HEK293 (cell line): ENCODE data around the gene TTC34.

ENCODE experiments used
- CTCF ChIP-seq: fragments of 450-650 bp; formaldehyde crosslinking; IDR thresholded peaks from 2 replicates; pipeline ENCODE4 v1.5.1; 2016; ENCODE audit warnings: missing biosample characterization, missing genetic modification characterization
- HOXD13 ChIP-seq: sonication (generic); formaldehyde crosslinking; IDR thresholded peaks from 2 replicates; pipeline ENCODE4 v1.8.0; 2022; ENCODE audit warnings: missing genetic modification reagents, borderline replicate concordance
- MEIS1 ChIP-seq: sonication (generic); formaldehyde crosslinking; IDR thresholded peaks from 2 replicates; pipeline ENCODE4 v1.8.1; 2022; ENCODE audit warnings: missing genetic modification reagents, mild to moderate bottlenecking, borderline replicate concordance
- REST ChIP-seq: fragments of 450-650 bp; formaldehyde crosslinking; IDR thresholded peaks from 2 replicates; pipeline ENCODE4 v1.5.1; 2016; ENCODE audit warnings: missing biosample characterization, missing genetic modification characterization
- SETDB1 ChIP-seq: IDR thresholded peaks from one replicate; pipeline ENCODE4 v1.6.1; 2017; ENCODE audit warnings: mild to moderate bottlenecking, low read length, moderate library complexity, mixed read lengths; ENCODE audit not compliant: insufficient read length
- YY1 ChIP-seq: fragments of 450-650 bp; formaldehyde crosslinking; IDR thresholded peaks from 2 replicates; pipeline ENCODE4 v1.5.1; 2018; ENCODE audit warnings: missing biosample characterization, missing genetic modification characterization
- ZNF114 ChIP-seq: fragments of 450-650 bp; formaldehyde crosslinking; IDR thresholded peaks from 2 replicates; pipeline ENCODE4 v1.5.0; 2017; ENCODE audit warnings: missing biosample characterization, missing genetic modification characterization
- ZNF248 ChIP-seq: fragments of 450-650 bp; formaldehyde crosslinking; IDR thresholded peaks from 2 replicates; pipeline ENCODE4 v1.5.1; 2017; ENCODE audit warnings: missing biosample characterization, missing genetic modification characterization
- ZNF561 ChIP-seq: fragments of 450-650 bp; IDR thresholded peaks from 2 replicates; pipeline ENCODE4 v1.5.1; 2018; ENCODE audit warnings: missing biosample characterization, missing genetic modification characterization, borderline replicate concordance
- ZNF830 ChIP-seq: fragments of 450-650 bp; IDR thresholded peaks from 2 replicates; pipeline ENCODE4 v1.5.0; 2018; ENCODE audit warnings: missing biosample characterization, missing genetic modification characterization, low read depth, mild to moderate bottlenecking, moderate library complexity

- no peak for TF ChIP-seq ZNF248 (tag by site-specific recombination)
- no peak for TF ChIP-seq CTCF (tag by site-specific recombination)
- TF ChIP-seq MEIS1 = no peak
- no peak for TF ChIP-seq REST
- TF ChIP-seq ZNF114 (tag by site-specific recombination) = no peak
- no peak for TF ChIP-seq YY1 (tag by site-specific recombination)
- no peak for TF ChIP-seq SETDB1
- TF ChIP-seq ZNF830 (tag by site-specific recombination) = no peak
- TF ChIP-seq ZNF561 (tag by site-specific recombination) = no peak
- no peak for TF ChIP-seq HOXD13
Observed at GRCh38 chr1:2594641-2595131, 206.8 kb downstream of the TTC34 start.
